ENCODE results near the gene DHH. TPM values are rescaled to one million over a fixed set of nuclear protein-coding genes. Genes with fewer than 3 reads are reported as not detected.
A peak's percentile ranks its signal among the peaks of the same experiment; 100 is the strongest.

DHH gene
- total and polyA plus RNA-seq, 9 of the 15 experiments (the other 6 are each of a cell fraction or from before 2014, with no cell fraction given), result 0.07 to 2.6 (median 0.54) TPM

DNA sequence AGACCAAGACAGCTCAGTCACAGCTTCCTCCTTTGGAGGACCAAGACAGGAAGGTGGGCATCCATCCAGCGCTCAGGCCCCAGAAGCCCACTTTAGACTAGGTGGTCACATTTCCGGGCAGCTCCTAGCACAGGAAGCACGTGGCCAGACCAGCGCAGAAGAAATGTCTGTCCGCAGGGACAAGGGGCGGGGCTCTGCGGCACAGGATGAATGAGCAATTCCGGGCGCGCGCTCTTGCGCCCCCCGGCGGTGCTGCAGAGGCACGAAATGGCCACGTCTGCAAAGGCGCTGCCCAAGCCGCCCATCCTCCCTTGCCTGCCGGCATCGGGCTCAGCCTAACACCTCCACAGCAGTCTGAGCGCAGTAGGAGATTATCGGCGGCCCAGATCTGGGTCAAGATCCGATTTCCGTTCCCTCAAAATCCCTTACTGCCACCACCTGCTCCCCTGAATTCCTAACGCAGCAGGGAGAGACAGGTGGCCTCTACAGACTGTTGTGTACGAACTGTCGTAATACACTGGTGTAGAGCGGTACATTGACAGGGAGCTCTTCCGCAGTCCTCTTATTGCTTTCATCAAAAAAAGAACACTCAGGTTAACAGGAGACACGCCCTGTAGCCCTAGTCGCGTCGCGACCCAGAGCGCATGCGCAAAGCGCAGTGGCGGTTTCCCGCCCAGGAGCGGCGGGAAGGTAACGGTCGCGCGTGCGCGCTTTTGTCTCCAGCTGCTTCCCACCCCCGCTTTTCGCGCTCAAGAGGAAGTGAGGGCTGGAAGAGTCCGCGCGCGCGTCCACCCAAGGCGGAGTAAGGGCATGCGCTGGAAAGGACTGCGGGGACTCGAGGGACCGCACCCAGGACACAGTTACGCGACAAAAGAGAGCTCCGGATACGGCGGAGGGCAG is 35.8 kb upstream of the DHH start (continued):
- TF ChIP-seq HMG20A (CRISPR knock-in tag; conservative IDR thresholded peaks at IDR 0.05) (0 out of 2 replicates have a peak, but pooled peaks have one; percentile 40), SMARCA5 (IDR thresholded peaks at IDR 0.05) (peak; percentile 74), ATF1 (CRISPR knock-in tag; IDR thresholded peaks at IDR 0.05) (no peak), ATF1 (tag; IDR thresholded peaks at IDR 0.05) (peak; percentile 79), KDM1A (IDR thresholded peaks at IDR 0.05) (no peak), BHLHE40 (IDR thresholded peaks at IDR 0.05; ENCODE audit: low read length) (peak; percentile 77), FUS (optimal IDR thresholded peaks at IDR 0.05; ENCODE audit: low read depth, low read length) (peak; percentile 24), SREBF1 (IDR thresholded peaks at IDR 0.05; ENCODE audit: borderline replicate concordance, low read depth, low read length) (no peak; the same call in 1 of the 2 replicates), BDP1 (IDR thresholded peaks at IDR 0.05; ENCODE audit: insufficient read depth, insufficient read length) (no peak), RHOXF2B (CRISPR knock-in tag; conservative IDR thresholded peaks at IDR 0.05) (no peak), RBM25 (IDR thresholded peaks at IDR 0.05; ENCODE audit: low read depth, low read length, severe bottlenecking) (no peak), SPI1 (IDR thresholded peaks at IDR 0.05; ENCODE audit: borderline replicate concordance, low read depth, low read length) (peak; percentile 92), HEY1 (CRISPR knock-in tag; IDR thresholded peaks at IDR 0.05; ENCODE audit: borderline replicate concordance) (no peak)
- TF ChIP-seq, protein P1, sequence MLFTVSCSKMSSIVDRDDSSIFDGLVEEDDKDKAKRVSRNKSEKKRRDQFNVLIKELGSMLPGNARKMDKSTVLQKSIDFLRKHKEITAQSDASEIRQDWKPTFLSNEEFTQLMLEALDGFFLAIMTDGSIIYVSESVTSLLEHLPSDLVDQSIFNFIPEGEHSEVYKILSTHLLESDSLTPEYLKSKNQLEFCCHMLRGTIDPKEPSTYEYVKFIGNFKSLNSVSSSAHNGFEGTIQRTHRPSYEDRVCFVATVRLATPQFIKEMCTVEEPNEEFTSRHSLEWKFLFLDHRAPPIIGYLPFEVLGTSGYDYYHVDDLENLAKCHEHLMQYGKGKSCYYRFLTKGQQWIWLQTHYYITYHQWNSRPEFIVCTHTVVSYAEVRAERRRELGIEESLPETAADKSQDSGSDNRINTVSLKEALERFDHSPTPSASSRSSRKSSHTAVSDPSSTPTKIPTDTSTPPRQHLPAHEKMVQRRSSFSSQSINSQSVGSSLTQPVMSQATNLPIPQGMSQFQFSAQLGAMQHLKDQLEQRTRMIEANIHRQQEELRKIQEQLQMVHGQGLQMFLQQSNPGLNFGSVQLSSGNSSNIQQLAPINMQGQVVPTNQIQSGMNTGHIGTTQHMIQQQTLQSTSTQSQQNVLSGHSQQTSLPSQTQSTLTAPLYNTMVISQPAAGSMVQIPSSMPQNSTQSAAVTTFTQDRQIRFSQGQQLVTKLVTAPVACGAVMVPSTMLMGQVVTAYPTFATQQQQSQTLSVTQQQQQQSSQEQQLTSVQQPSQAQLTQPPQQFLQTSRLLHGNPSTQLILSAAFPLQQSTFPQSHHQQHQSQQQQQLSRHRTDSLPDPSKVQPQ (CRISPR knock-in tag; IDR thresholded peaks at IDR 0.05; ENCODE audit: borderline replicate concordance), result peak; percentile 9; the same call in 1 of the 2 replicates
- TF ChIP-seq, protein P2, sequence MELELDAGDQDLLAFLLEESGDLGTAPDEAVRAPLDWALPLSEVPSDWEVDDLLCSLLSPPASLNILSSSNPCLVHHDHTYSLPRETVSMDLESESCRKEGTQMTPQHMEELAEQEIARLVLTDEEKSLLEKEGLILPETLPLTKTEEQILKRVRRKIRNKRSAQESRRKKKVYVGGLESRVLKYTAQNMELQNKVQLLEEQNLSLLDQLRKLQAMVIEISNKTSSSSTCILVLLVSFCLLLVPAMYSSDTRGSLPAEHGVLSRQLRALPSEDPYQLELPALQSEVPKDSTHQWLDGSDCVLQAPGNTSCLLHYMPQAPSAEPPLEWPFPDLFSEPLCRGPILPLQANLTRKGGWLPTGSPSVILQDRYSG (tag; conservative IDR thresholded peaks at IDR 0.05; ENCODE audit: low read depth), result 0 out of 2 replicates have a peak, but pooled peaks have one; percentile 34
- TF ChIP-seq, protein P3, sequence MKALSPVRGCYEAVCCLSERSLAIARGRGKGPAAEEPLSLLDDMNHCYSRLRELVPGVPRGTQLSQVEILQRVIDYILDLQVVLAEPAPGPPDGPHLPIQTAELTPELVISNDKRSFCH (CRISPR knock-in tag; IDR thresholded peaks at IDR 0.05), result no peak
- TF ChIP-seq, protein P3 (tag; IDR thresholded peaks at IDR 0.05), result 0 out of 2 replicates have a peak, but pooled peaks have one; percentile 18
- TF ChIP-seq, protein P4, sequence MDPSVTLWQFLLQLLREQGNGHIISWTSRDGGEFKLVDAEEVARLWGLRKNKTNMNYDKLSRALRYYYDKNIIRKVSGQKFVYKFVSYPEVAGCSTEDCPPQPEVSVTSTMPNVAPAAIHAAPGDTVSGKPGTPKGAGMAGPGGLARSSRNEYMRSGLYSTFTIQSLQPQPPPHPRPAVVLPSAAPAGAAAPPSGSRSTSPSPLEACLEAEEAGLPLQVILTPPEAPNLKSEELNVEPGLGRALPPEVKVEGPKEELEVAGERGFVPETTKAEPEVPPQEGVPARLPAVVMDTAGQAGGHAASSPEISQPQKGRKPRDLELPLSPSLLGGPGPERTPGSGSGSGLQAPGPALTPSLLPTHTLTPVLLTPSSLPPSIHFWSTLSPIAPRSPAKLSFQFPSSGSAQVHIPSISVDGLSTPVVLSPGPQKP (CRISPR knock-in tag; IDR thresholded peaks at IDR 0.05), result no peak
- TF ChIP-seq, protein P5, sequence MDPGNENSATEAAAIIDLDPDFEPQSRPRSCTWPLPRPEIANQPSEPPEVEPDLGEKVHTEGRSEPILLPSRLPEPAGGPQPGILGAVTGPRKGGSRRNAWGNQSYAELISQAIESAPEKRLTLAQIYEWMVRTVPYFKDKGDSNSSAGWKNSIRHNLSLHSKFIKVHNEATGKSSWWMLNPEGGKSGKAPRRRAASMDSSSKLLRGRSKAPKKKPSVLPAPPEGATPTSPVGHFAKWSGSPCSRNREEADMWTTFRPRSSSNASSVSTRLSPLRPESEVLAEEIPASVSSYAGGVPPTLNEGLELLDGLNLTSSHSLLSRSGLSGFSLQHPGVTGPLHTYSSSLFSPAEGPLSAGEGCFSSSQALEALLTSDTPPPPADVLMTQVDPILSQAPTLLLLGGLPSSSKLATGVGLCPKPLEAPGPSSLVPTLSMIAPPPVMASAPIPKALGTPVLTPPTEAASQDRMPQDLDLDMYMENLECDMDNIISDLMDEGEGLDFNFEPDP (CRISPR knock-in tag; IDR thresholded peaks at IDR 0.05), result no peak
- TF ChIP-seq, protein P6, sequence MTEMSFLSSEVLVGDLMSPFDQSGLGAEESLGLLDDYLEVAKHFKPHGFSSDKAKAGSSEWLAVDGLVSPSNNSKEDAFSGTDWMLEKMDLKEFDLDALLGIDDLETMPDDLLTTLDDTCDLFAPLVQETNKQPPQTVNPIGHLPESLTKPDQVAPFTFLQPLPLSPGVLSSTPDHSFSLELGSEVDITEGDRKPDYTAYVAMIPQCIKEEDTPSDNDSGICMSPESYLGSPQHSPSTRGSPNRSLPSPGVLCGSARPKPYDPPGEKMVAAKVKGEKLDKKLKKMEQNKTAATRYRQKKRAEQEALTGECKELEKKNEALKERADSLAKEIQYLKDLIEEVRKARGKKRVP (CRISPR knock-in tag; IDR thresholded peaks at IDR 0.05), result peak; percentile 38; the same call in 1 of the 2 replicates
